HepG2 (cell line): Measurements from ENCODE around the gene GGA1. TPM values are rescaled to one million over a fixed set of nuclear protein-coding genes. Genes with fewer than 3 reads are reported as not detected.

Source experiments
- ATF2 ChIP-seq: sonication (generic); formaldehyde crosslinking; IDR thresholded peaks from 2 replicates; pipeline ENCODE4 v1.4.0; 2020; ENCODE audit warnings: missing genetic modification reagents
- CEBPG ChIP-seq: IDR thresholded peaks from 2 replicates; pipeline ENCODE4 v1.6.1; 2016
- DBP ChIP-seq: sonication (generic); formaldehyde crosslinking; IDR thresholded peaks from 2 replicates; pipeline ENCODE4 v1.4.0; 2020; ENCODE audit warnings: missing genetic modification reagents; ENCODE audit errors: not compliant biosample characterization
- JUND ChIP-seq: sonication (generic); formaldehyde crosslinking; IDR thresholded peaks from 2 replicates; pipeline ENCODE4 v1.8.0; 2022; ENCODE audit warnings: mild to moderate bottlenecking, missing genetic modification reagents
- MAZ ChIP-seq, 2 experiments: sonication (generic) in 1 of 2; formaldehyde crosslinking in 1 of 2; IDR thresholded peaks; 2 replicates each; pipeline versions ENCODE4 v1.5.0 to v1.6.1; 2012 to 2020; ENCODE audit warnings: low read depth in 2 of 2, mild to moderate bottlenecking in 2 of 2, borderline replicate concordance in 1 of 2, improper control_type of control experiment in 1 of 2, low read length in 1 of 2, missing genetic modification reagents in 1 of 2, moderate library complexity in 1 of 2
- MXD4 ChIP-seq: IDR thresholded peaks from 2 replicates; pipeline ENCODE4 v1.6.1; 2016; ENCODE audit warnings: mild to moderate bottlenecking, missing biosample characterization, missing genetic modification reagents
- NFYB ChIP-seq: sonication (generic); formaldehyde crosslinking; IDR thresholded peaks from 2 replicates; pipeline ENCODE4 v1.4.0; 2020; ENCODE audit warnings: missing genetic modification reagents
- PPARG ChIP-seq: conservative IDR thresholded peaks from 2 replicates; pipeline ENCODE4 v1.6.1; 2016; ENCODE audit warnings: missing biosample characterization, missing genetic modification reagents
- RELA ChIP-seq: sonication (generic); formaldehyde crosslinking; IDR thresholded peaks from 2 replicates; pipeline ENCODE4 v1.4.0; 2020; ENCODE audit warnings: missing genetic modification reagents
- REPIN1 ChIP-seq: sonication (generic); formaldehyde crosslinking; IDR thresholded peaks from 2 replicates; pipeline ENCODE4 v1.8.0; 2022; ENCODE audit warnings: missing genetic modification reagents, low read depth, mild to moderate bottlenecking, borderline replicate concordance
- SETDB1 ChIP-seq: sonication (generic); formaldehyde crosslinking; IDR thresholded peaks from 2 replicates; pipeline ENCODE4 v1.5.1; 2020; ENCODE audit warnings: missing genetic modification reagents, mild to moderate bottlenecking, borderline replicate concordance
- THAP8 ChIP-seq: sonication (generic); formaldehyde crosslinking; IDR thresholded peaks from 2 replicates; pipeline ENCODE4 v1.5.1; 2020; ENCODE audit warnings: missing genetic modification reagents, mild to moderate bottlenecking, borderline replicate concordance
- TOPORS ChIP-seq: sonication (generic); formaldehyde crosslinking; IDR thresholded peaks from 2 replicates; pipeline ENCODE4 v1.8.0; 2023; ENCODE audit warnings: mild to moderate bottlenecking, missing genetic modification reagents
- U2AF1 ChIP-seq: fragments of 200-400 bp; formaldehyde crosslinking; optimal IDR thresholded peaks from 2 replicates; pipeline ENCODE3; 2017; ENCODE audit warnings: mild to moderate bottlenecking, low read depth, low read length
- ZBTB10 ChIP-seq: sonication (generic); formaldehyde crosslinking; IDR thresholded peaks from 2 replicates; pipeline ENCODE4 v1.4.0; 2020; ENCODE audit warnings: missing genetic modification reagents, borderline replicate concordance
- ZEB1 ChIP-seq: IDR thresholded peaks from 2 replicates; pipeline ENCODE4 v1.6.1; 2012; ENCODE audit warnings: mild to moderate bottlenecking, low read depth, inconsistent platforms; ENCODE audit not compliant: insufficient replicate concordance
- ZFAT ChIP-seq: sonication (generic); formaldehyde crosslinking; conservative IDR thresholded peaks from 2 replicates; pipeline ENCODE4 v1.8.1; 2023; ENCODE audit warnings: missing genetic modification reagents, inconsistent platforms
- ZFP37 ChIP-seq: sonication (generic); formaldehyde crosslinking; IDR thresholded peaks from 2 replicates; pipeline ENCODE4 v1.4.0; 2020; ENCODE audit warnings: missing genetic modification reagents, borderline replicate concordance
- ZNF180 ChIP-seq: sonication (generic); formaldehyde crosslinking; IDR thresholded peaks from 2 replicates; pipeline ENCODE4 v1.4.0; 2020; ENCODE audit warnings: low read depth, missing genetic modification reagents, borderline replicate concordance
- ZNF780A ChIP-seq: sonication (generic); formaldehyde crosslinking; IDR thresholded peaks from 2 replicates; pipeline ENCODE4 v1.8.0; 2022; ENCODE audit warnings: mild to moderate bottlenecking, missing genetic modification reagents, moderate library complexity
- ZNF792 ChIP-seq: IDR thresholded peaks from 2 replicates; pipeline ENCODE4 v1.6.1; 2016
- polyA plus RNA-seq, 8 experiments: library from polyadenylated mRNA; depleted of rRNA in 3 of 8; stranded (reverse) in 7 of 8; unstranded in 1 of 8; fragments of >200 nt; fragmentation: Illumina TruSeq in 4 of 8; extraction: Trizol in 4 of 8; gene quantifications; 2 replicates each; pipeline versions ENCODE4 v1.2.1 to v1.2.3, GENCODE V29; 2011 to 2016; ENCODE audit warnings: low read depth in 4 of 8, missing spikeins in 1 of 8, mixed read lengths in 1 of 8; ENCODE audit not compliant: insufficient read depth in 1 of 8
- total RNA-seq, 5 experiments: library from RNA; depleted of rRNA; stranded (reverse); fragments of >200 nt; fragmentation: Illumina TruSeq; extraction: Trizol; gene quantifications; 2 replicates each; pipeline ENCODE4 v1.2.3, GENCODE V29; 2016; ENCODE audit warnings: low read depth in 1 of 5

The GGA1 gene
- total and polyA plus RNA-seq, 2 of the 13 experiments (the other 11 are each of a cell fraction or from before 2014, with no cell fraction given): 29.1 to 87.2 TPM

- TF ChIP-seq DBP (no peak), TOPORS (no peak), ZFP37 (peak; percentile 94), ZNF792 (CRISPR knock-in tag) (peak; percentile 78; the same call in 1 of the 2 replicates), ZEB1 (peak; percentile 45), JUND (CRISPR knock-in tag) (peak; percentile 74; the same call in 1 of the 2 replicates), U2AF1 (no peak), ZFAT (no peak), ATF2 (CRISPR knock-in tag) (peak; percentile 98), MXD4 (peak; percentile 86), NFYB (CRISPR knock-in tag) (no peak; the same call in 1 of the 2 replicates), SETDB1 (CRISPR knock-in tag) (no peak), ZBTB10 (peak; percentile 95; the same call in 1 of the 2 replicates), CEBPG (CRISPR knock-in tag) (peak; percentile 99), ZNF780A (CRISPR knock-in tag) (no peak; the same call in 1 of the 2 replicates), PPARG (0 out of 2 replicates have a peak, but pooled peaks have one; percentile 38), RELA (CRISPR knock-in tag) (no peak), REPIN1 (peak; percentile 61), MAZ (IDR thresholded peaks at IDR 0.05; ENCODE audit: borderline replicate concordance, low read depth, low read length) (peak; percentile 86), MAZ (CRISPR knock-in tag; IDR thresholded peaks at IDR 0.05; ENCODE audit: low read depth) (peak; percentile 93), ZNF180 (CRISPR knock-in tag) (0 out of 2 replicates have a peak, but pooled peaks have one; percentile 16), THAP8 (CRISPR knock-in tag) (no peak)
Observed at GRCh38 chr22:37561212-37562048, 47.2 kb upstream of the GGA1 start (continued).
